GM23338 (cell line): ENCODE data around the gene CYP46A1.

Source experiments
- CREB1 ChIP-seq: fragments of 250-450 bp; sonication (Bioruptor Pico); IDR thresholded peaks from 2 replicates; pipeline ENCODE4 v1.5.0; 2020; ENCODE audit warnings: low read depth, mild to moderate bottlenecking, moderate library complexity
- EZH2 ChIP-seq: fragments of 200-600 bp; sonication (generic); IDR thresholded peaks from one replicate; pipeline ENCODE4 v1.8.0; 2017; ENCODE audit warnings: antibody characterized with exemption, mild to moderate bottlenecking, low read depth; ENCODE audit not compliant: unreplicated experiment
- EZH2phosphoT487 ChIP-seq: fragments of 200-600 bp; sonication (generic); IDR thresholded peaks from one replicate; pipeline ENCODE4 v1.8.1; 2018; ENCODE audit warnings: antibody characterized with exemption; ENCODE audit not compliant: unreplicated experiment
- JUNB ChIP-seq: IDR thresholded peaks from one replicate; pipeline ENCODE4 v1.6.1; 2016; ENCODE audit warnings: antibody characterized with exemption; ENCODE audit not compliant: unreplicated experiment
- NANOG ChIP-seq: IDR thresholded peaks from 2 replicates; pipeline ENCODE4 v1.6.1; 2016; ENCODE audit warnings: antibody characterized with exemption, borderline replicate concordance
- POLR2AphosphoS5 ChIP-seq: IDR thresholded peaks from 2 replicates; pipeline ENCODE4 v1.6.1; 2016; ENCODE audit warnings: antibody characterized with exemption, low read depth
- STAT1 ChIP-seq: IDR thresholded peaks from one replicate; pipeline ENCODE4 v1.6.1; 2016; ENCODE audit warnings: antibody characterized with exemption; ENCODE audit not compliant: unreplicated experiment
- ZNF114 ChIP-seq: fragments of 250-450 bp; sonication (Bioruptor Pico); IDR thresholded peaks from 2 replicates; pipeline ENCODE4 v1.5.0; 2020; ENCODE audit warnings: mild to moderate bottlenecking, moderate library complexity
- ZNF331 ChIP-seq: fragments of 250-450 bp; sonication (Bioruptor Pico); IDR thresholded peaks from 2 replicates; pipeline ENCODE4 v1.5.0; 2020; ENCODE audit warnings: low read depth, mild to moderate bottlenecking, moderate library complexity
- TF ChIP-seq, protein P1 (sequence below), 2 experiments: fragments of 200-600 bp in 1 of 2; sonication (generic) in 1 of 2; conservative IDR thresholded peaks; 2 replicates each; pipeline versions ENCODE4 v1.5.1 to v1.6.1; 2016 to 2017; ENCODE audit warnings: antibody characterized with exemption in 2 of 2, low read depth in 2 of 2, mild to moderate bottlenecking in 2 of 2, moderate library complexity in 1 of 2
- TF ChIP-seq, protein P2 (sequence below): IDR thresholded peaks from one replicate; pipeline ENCODE4 v1.6.1; 2018; ENCODE audit warnings: antibody characterized with exemption; ENCODE audit not compliant: unreplicated experiment
- TF ChIP-seq, protein P3 (sequence below): IDR thresholded peaks from 2 replicates; pipeline ENCODE4 v1.6.1; 2016; ENCODE audit warnings: antibody characterized with exemption

DNA sequence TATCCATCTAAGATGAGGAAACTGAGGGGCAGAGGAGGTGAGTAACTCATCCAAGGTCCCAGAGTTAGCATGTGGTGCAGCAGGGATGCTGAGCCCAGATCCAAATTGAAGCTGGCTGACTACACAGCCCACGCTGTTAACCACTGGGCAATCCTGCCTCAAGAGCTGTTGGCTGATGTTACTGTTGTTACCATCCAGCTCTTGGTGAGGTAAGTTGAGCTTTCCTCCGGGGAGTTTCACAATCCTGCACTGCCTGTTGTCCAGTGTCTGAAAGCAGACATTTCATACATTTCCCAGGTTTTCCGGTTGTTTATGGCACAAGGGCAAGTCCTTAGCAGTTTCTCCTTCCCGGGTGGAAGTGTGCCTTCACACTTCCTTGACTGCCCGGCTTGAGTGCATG, 14.5 kb downstream of the CYP46A1 start:
- TF ChIP-seq, protein P1, sequence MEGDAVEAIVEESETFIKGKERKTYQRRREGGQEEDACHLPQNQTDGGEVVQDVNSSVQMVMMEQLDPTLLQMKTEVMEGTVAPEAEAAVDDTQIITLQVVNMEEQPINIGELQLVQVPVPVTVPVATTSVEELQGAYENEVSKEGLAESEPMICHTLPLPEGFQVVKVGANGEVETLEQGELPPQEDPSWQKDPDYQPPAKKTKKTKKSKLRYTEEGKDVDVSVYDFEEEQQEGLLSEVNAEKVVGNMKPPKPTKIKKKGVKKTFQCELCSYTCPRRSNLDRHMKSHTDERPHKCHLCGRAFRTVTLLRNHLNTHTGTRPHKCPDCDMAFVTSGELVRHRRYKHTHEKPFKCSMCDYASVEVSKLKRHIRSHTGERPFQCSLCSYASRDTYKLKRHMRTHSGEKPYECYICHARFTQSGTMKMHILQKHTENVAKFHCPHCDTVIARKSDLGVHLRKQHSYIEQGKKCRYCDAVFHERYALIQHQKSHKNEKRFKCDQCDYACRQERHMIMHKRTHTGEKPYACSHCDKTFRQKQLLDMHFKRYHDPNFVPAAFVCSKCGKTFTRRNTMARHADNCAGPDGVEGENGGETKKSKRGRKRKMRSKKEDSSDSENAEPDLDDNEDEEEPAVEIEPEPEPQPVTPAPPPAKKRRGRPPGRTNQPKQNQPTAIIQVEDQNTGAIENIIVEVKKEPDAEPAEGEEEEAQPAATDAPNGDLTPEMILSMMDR (conservative IDR thresholded peaks at IDR 0.05; ENCODE audit: low read depth in 2 of 2): no peak
- TF ChIP-seq, protein P2, sequence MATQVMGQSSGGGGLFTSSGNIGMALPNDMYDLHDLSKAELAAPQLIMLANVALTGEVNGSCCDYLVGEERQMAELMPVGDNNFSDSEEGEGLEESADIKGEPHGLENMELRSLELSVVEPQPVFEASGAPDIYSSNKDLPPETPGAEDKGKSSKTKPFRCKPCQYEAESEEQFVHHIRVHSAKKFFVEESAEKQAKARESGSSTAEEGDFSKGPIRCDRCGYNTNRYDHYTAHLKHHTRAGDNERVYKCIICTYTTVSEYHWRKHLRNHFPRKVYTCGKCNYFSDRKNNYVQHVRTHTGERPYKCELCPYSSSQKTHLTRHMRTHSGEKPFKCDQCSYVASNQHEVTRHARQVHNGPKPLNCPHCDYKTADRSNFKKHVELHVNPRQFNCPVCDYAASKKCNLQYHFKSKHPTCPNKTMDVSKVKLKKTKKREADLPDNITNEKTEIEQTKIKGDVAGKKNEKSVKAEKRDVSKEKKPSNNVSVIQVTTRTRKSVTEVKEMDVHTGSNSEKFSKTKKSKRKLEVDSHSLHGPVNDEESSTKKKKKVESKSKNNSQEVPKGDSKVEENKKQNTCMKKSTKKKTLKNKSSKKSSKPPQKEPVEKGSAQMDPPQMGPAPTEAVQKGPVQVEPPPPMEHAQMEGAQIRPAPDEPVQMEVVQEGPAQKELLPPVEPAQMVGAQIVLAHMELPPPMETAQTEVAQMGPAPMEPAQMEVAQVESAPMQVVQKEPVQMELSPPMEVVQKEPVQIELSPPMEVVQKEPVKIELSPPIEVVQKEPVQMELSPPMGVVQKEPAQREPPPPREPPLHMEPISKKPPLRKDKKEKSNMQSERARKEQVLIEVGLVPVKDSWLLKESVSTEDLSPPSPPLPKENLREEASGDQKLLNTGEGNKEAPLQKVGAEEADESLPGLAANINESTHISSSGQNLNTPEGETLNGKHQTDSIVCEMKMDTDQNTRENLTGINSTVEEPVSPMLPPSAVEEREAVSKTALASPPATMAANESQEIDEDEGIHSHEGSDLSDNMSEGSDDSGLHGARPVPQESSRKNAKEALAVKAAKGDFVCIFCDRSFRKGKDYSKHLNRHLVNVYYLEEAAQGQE: no peak
- TF ChIP-seq EZH2phosphoT487 (no peak), POLR2AphosphoS5 (no peak), JUNB (no peak), EZH2 (no peak), CREB1 (no peak), ZNF114 (CRISPR knock-in tag) (no peak), ZNF331 (no peak), NANOG (no peak), STAT1 (no peak)
- TF ChIP-seq, protein P3, sequence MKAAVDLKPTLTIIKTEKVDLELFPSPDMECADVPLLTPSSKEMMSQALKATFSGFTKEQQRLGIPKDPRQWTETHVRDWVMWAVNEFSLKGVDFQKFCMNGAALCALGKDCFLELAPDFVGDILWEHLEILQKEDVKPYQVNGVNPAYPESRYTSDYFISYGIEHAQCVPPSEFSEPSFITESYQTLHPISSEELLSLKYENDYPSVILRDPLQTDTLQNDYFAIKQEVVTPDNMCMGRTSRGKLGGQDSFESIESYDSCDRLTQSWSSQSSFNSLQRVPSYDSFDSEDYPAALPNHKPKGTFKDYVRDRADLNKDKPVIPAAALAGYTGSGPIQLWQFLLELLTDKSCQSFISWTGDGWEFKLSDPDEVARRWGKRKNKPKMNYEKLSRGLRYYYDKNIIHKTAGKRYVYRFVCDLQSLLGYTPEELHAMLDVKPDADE: no peak
